HepG2 (cell line): ENCODE results near the gene LYPD3. TPM values are rescaled to one million over a fixed set of nuclear protein-coding genes. Genes with fewer than 3 reads are reported as not detected.

ENCODE experiments used
- CEBPB ChIP-seq: IDR thresholded peaks from 2 replicates; pipeline ENCODE4 v1.6.1; 2011; ENCODE audit warnings: low read depth, low read length, improper control_type of control experiment, borderline replicate concordance
- EHMT2 ChIP-seq: fragments of 200-600 bp; sonication (generic); IDR thresholded peaks from 2 replicates; pipeline ENCODE4 v1.7.0; 2017; ENCODE audit warnings: antibody characterized with exemption, low read depth, low read length, borderline replicate concordance
- ETV5 ChIP-seq: IDR thresholded peaks from 2 replicates; pipeline ENCODE4 v1.6.1; 2018; ENCODE audit warnings: missing biosample characterization, missing genetic modification reagents, inconsistent platforms, borderline replicate concordance
- FOXM1 ChIP-seq: sonication (generic); formaldehyde crosslinking; IDR thresholded peaks from 2 replicates; pipeline ENCODE4 v1.5.0; 2020; ENCODE audit warnings: missing genetic modification reagents
- GATAD2A ChIP-seq: IDR thresholded peaks from 2 replicates; pipeline ENCODE4 v1.6.1; 2016
- HHEX ChIP-seq: IDR thresholded peaks from 2 replicates; pipeline ENCODE4 v1.6.1; 2016; ENCODE audit warnings: control low read depth
- HNF4A ChIP-seq: sonication (generic); formaldehyde crosslinking; IDR thresholded peaks from 2 replicates; pipeline ENCODE4 v1.4.0; 2020; ENCODE audit warnings: missing genetic modification reagents
- MYC ChIP-seq: sonication (generic); formaldehyde crosslinking; IDR thresholded peaks from 2 replicates; pipeline ENCODE4 v1.9.0; 2021; ENCODE audit warnings: missing genetic modification reagents, borderline replicate concordance
- NBN ChIP-seq: fragments of 450-650 bp; conservative IDR thresholded peaks from 2 replicates; pipeline ENCODE4 v1.6.1; 2017
- NFATC3 ChIP-seq: sonication (generic); formaldehyde crosslinking; IDR thresholded peaks from 2 replicates; pipeline ENCODE4 v1.5.1; 2020; ENCODE audit warnings: mild to moderate bottlenecking, missing genetic modification reagents
- ONECUT2 ChIP-seq: sonication (generic); formaldehyde crosslinking; IDR thresholded peaks from 2 replicates; pipeline ENCODE4 v1.4.0; 2020; ENCODE audit warnings: missing genetic modification reagents
- RXRB ChIP-seq: IDR thresholded peaks from 2 replicates; pipeline ENCODE4 v1.6.1; 2016; ENCODE audit warnings: borderline replicate concordance, missing genetic modification reagents, missing compliant biosample characterization
- SMARCC2 ChIP-seq: fragments of 450-650 bp; IDR thresholded peaks from 2 replicates; pipeline ENCODE4 v1.6.1; 2017; ENCODE audit warnings: antibody characterized with exemption, mild to moderate bottlenecking
- SRSF9 ChIP-seq: fragments of 200-400 bp; formaldehyde crosslinking; IDR thresholded peaks from 2 replicates; pipeline ENCODE4 v1.6.1; 2018; ENCODE audit warnings: borderline replicate concordance, mild to moderate bottlenecking, low read depth, low read length; ENCODE audit not compliant: insufficient read depth, poor library complexity, severe bottlenecking
- TOE1 ChIP-seq: sonication (generic); formaldehyde crosslinking; IDR thresholded peaks from 2 replicates; pipeline ENCODE4 v1.4.0; 2020; ENCODE audit warnings: mild to moderate bottlenecking, missing genetic modification reagents
- XRCC5 ChIP-seq: fragments of 200-400 bp; formaldehyde crosslinking; optimal IDR thresholded peaks from 2 replicates; pipeline ENCODE3; 2017; ENCODE audit warnings: mild to moderate bottlenecking, low read length
- ZBTB3 ChIP-seq: sonication (generic); formaldehyde crosslinking; IDR thresholded peaks from 2 replicates; pipeline ENCODE4 v1.4.0; 2020; ENCODE audit warnings: low read depth, mild to moderate bottlenecking, moderate library complexity, missing genetic modification reagents, borderline replicate concordance
- ZBTB7B ChIP-seq: sonication (generic); formaldehyde crosslinking; IDR thresholded peaks from 2 replicates; pipeline ENCODE4 v1.4.0; 2020; ENCODE audit warnings: missing genetic modification reagents
- ZMYM4 ChIP-seq: sonication (generic); formaldehyde crosslinking; IDR thresholded peaks from 2 replicates; pipeline ENCODE4 v1.8.1; 2023; ENCODE audit warnings: mild to moderate bottlenecking, missing genetic modification reagents
- ZNF121 ChIP-seq: sonication (generic); formaldehyde crosslinking; IDR thresholded peaks from 2 replicates; pipeline ENCODE4 v1.5.0; 2020; ENCODE audit warnings: mild to moderate bottlenecking, missing genetic modification reagents
- ZNF232 ChIP-seq: sonication (generic); formaldehyde crosslinking; IDR thresholded peaks from 2 replicates; pipeline ENCODE4 v1.4.0; 2020; ENCODE audit warnings: missing genetic modification reagents, borderline replicate concordance
- ZNF234 ChIP-seq: sonication (generic); formaldehyde crosslinking; conservative IDR thresholded peaks from 2 replicates; pipeline ENCODE4 v1.5.1; 2020; ENCODE audit warnings: mild to moderate bottlenecking, missing genetic modification reagents
- ZNF264 ChIP-seq: sonication (generic); formaldehyde crosslinking; IDR thresholded peaks from 2 replicates; pipeline ENCODE4 v1.4.0; 2020; ENCODE audit warnings: missing genetic modification reagents
- ZNF451 ChIP-seq: sonication (generic); formaldehyde crosslinking; IDR thresholded peaks from 2 replicates; pipeline ENCODE4 v1.5.0; 2020; ENCODE audit warnings: mild to moderate bottlenecking, missing genetic modification reagents
- ZNF501 ChIP-seq: sonication (generic); formaldehyde crosslinking; IDR thresholded peaks from 2 replicates; pipeline ENCODE4 v1.5.1; 2020; ENCODE audit warnings: mild to moderate bottlenecking, moderate library complexity, missing genetic modification reagents
- ZNF558 ChIP-seq: sonication (generic); formaldehyde crosslinking; IDR thresholded peaks from 2 replicates; pipeline ENCODE4 v1.9.0; 2022; ENCODE audit warnings: mild to moderate bottlenecking, missing genetic modification reagents, borderline replicate concordance
- ZNF564 ChIP-seq: sonication (generic); formaldehyde crosslinking; IDR thresholded peaks from 2 replicates; pipeline ENCODE4 v1.8.1; 2023; ENCODE audit warnings: mild to moderate bottlenecking, missing genetic modification reagents
- ZNF598 ChIP-seq: sonication (generic); formaldehyde crosslinking; IDR thresholded peaks from 2 replicates; pipeline ENCODE4 v1.5.1; 2020; ENCODE audit warnings: mild to moderate bottlenecking, missing genetic modification reagents, borderline replicate concordance
- ZNF746 ChIP-seq: sonication (generic); formaldehyde crosslinking; IDR thresholded peaks from 2 replicates; pipeline ENCODE4 v1.8.0; 2022; ENCODE audit warnings: mild to moderate bottlenecking, missing genetic modification reagents
- polyA plus RNA-seq, 8 experiments: library from polyadenylated mRNA; depleted of rRNA in 3 of 8; stranded (reverse) in 7 of 8; unstranded in 1 of 8; fragments of >200 nt; fragmentation: Illumina TruSeq in 4 of 8; extraction: Trizol in 4 of 8; gene quantifications; 2 replicates each; pipeline versions ENCODE4 v1.2.1 to v1.2.3, GENCODE V29; 2011 to 2016; ENCODE audit warnings: low read depth in 4 of 8, missing spikeins in 1 of 8, mixed read lengths in 1 of 8; ENCODE audit not compliant: insufficient read depth in 1 of 8
- total RNA-seq, 5 experiments: library from RNA; depleted of rRNA; stranded (reverse); fragments of >200 nt; fragmentation: Illumina TruSeq; extraction: Trizol; gene quantifications; 2 replicates each; pipeline ENCODE4 v1.2.3, GENCODE V29; 2016; ENCODE audit warnings: low read depth in 1 of 5
- TF ChIP-seq, protein P1 (sequence below): sonication (generic); formaldehyde crosslinking; IDR thresholded peaks from 2 replicates; pipeline ENCODE4 v1.8.0; 2022; ENCODE audit warnings: missing genetic modification reagents, mild to moderate bottlenecking, inconsistent platforms, borderline replicate concordance
- TF ChIP-seq, protein P2 (sequence below): sonication (generic); formaldehyde crosslinking; conservative IDR thresholded peaks from 2 replicates; pipeline ENCODE4 v1.4.0; 2020; ENCODE audit warnings: missing genetic modification reagents

The LYPD3 gene
- total and polyA plus RNA-seq, 2 of the 13 experiments (the other 11 are each of a cell fraction or from before 2014, with no cell fraction given) = 0.51 to 1.5 TPM

DNA sequence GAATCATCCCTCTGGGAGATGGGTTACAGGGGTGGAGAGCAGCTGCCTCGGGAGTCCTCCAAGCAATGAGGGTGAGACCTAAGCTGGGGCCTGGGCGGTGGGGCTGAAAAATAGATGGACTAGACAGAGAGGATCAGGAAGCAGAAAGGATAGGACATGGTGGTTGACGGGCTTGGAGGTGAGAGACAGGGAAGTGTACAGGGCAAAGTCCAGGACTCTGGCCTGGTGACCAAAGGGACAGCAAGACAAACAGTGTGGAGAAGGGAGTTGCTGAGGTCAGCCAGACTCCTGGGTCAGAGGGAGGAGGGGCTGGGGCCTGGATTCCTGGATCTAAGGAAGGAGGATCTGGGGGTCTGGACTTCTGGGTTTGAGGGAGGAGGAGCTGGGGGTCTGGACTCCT, 33.6 kb upstream of the LYPD3 start (continued):
- TF ChIP-seq EHMT2 = no peak; the same call in 1 of the 2 replicates
- no peak for TF ChIP-seq CEBPB
- peak; percentile 28; the same call in 1 of the 2 replicates for TF ChIP-seq ZNF501 (CRISPR knock-in tag)
- TF ChIP-seq ZNF564 (CRISPR knock-in tag) = no peak
- no peak for TF ChIP-seq NFATC3
- TF ChIP-seq ZNF121 (CRISPR knock-in tag) = no peak
- peak; percentile 61 for TF ChIP-seq XRCC5
- 0 out of 2 replicates have a peak, but pooled peaks have one; percentile 39 for TF ChIP-seq ZNF598
- peak; percentile 23; the same call in 1 of the 2 replicates for TF ChIP-seq ETV5
- TF ChIP-seq, protein P1, sequence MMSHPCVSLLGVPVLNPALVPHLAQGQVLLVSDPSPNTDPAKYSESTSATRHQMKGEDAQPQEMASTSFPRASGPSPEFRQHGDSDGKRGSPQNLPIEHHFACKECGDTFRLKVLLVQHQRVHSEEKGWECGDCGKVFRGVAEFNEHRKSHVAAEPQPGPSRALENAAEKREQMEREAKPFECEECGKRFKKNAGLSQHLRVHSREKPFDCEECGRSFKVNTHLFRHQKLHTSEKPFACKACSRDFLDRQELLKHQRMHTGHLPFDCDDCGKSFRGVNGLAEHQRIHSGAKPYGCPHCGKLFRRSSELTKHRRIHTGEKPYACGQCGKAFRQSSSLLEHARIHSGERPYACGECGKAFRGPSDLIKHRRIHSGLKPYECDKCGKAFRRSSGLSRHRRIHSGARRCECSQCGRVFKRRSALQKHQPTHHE (CRISPR knock-in tag) = no peak
- no peak for TF ChIP-seq SRSF9
- no peak for TF ChIP-seq SMARCC2
- TF ChIP-seq ZNF234 = no peak
- TF ChIP-seq, protein P2, sequence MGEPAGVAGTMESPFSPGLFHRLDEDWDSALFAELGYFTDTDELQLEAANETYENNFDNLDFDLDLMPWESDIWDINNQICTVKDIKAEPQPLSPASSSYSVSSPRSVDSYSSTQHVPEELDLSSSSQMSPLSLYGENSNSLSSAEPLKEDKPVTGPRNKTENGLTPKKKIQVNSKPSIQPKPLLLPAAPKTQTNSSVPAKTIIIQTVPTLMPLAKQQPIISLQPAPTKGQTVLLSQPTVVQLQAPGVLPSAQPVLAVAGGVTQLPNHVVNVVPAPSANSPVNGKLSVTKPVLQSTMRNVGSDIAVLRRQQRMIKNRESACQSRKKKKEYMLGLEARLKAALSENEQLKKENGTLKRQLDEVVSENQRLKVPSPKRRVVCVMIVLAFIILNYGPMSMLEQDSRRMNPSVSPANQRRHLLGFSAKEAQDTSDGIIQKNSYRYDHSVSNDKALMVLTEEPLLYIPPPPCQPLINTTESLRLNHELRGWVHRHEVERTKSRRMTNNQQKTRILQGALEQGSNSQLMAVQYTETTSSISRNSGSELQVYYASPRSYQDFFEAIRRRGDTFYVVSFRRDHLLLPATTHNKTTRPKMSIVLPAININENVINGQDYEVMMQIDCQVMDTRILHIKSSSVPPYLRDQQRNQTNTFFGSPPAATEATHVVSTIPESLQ (CRISPR knock-in tag) = no peak
- no peak for TF ChIP-seq ZBTB3
- peak; percentile 88 for TF ChIP-seq RXRB (CRISPR knock-in tag)
- peak; percentile 62; the same call in 1 of the 2 replicates for TF ChIP-seq ZMYM4 (CRISPR knock-in tag)
- no peak for TF ChIP-seq HHEX (CRISPR knock-in tag)
- no peak for TF ChIP-seq ONECUT2
- TF ChIP-seq ZBTB7B (CRISPR knock-in tag) = no peak
- TF ChIP-seq TOE1 = no peak
- TF ChIP-seq NBN = no peak
- peak; percentile 27; the same call in 1 of the 2 replicates for TF ChIP-seq MYC (CRISPR knock-in tag)
- no peak for TF ChIP-seq ZNF558 (CRISPR knock-in tag)
- no peak for TF ChIP-seq FOXM1 (CRISPR knock-in tag)
- peak; percentile 85 for TF ChIP-seq GATAD2A (CRISPR knock-in tag)
- TF ChIP-seq ZNF746 (CRISPR knock-in tag) = no peak; the same call in 1 of the 2 replicates
- TF ChIP-seq ZNF232 (CRISPR knock-in tag) = no peak
- peak; percentile 99 for TF ChIP-seq HNF4A (CRISPR knock-in tag)
- 0 out of 2 replicates have a peak, but pooled peaks have one; percentile 37 for TF ChIP-seq ZNF451 (CRISPR knock-in tag)
- TF ChIP-seq ZNF264 = no peak
